ENCODE results near the gene AK8. TPM values are rescaled to one million over a fixed set of nuclear protein-coding genes. Genes with fewer than 3 reads are reported as not detected.

Gene AK8
- total RNA-seq, 6 donors from 2014 or later, result 0.44 to 8.4 (median 3.6) TPM

GRCh38 chr9:132809677-132810271 lies 68.3 kb downstream of the AK8 start:
- H3K9me3 ChIP-seq, result no peaks in the 10 kb centered on the region
- WGBS, 2 donors, result 59 to 60% methylated on average over 11 of the region's 11 CpGs
- TF ChIP-seq CTCF (IDR thresholded peaks at IDR 0.05), result no peak
- TF ChIP-seq POLR2A (IDR thresholded peaks at IDR 0.05), result no peak
- no peak for TF ChIP-seq EP300 (IDR thresholded peaks at IDR 0.05)
- no peak for TF ChIP-seq POLR2AphosphoS5 (IDR thresholded peaks at IDR 0.05)
- no peak overlapping the region for H3K27ac ChIP-seq
- no peaks in the 10 kb centered on the region for H3K36me3 ChIP-seq
- H3K4me3 ChIP-seq, result no peak overlapping the region
- DNase-seq (no peak), ATAC-seq (ENCODE audit: low FRiP score in 2 of 2) (no peak)
- no peaks in the 10 kb centered on the region for H3K4me1 ChIP-seq
- no peaks in the 10 kb centered on the region for H3K27me3 ChIP-seq

GRCh38 chr9:132808645-132809044 lies 69.4 kb downstream of the AK8 start:
- Histone ChIP-seq H3K9me3 (no peaks in the 10 kb centered on the region), H3K4me1 (no peaks in the 10 kb centered on the region), H3K4me3 (no peak overlapping the region), H3K27ac (no peak overlapping the region), H3K36me3 (no peaks in the 10 kb centered on the region), H3K27me3 (no peaks in the 10 kb centered on the region)
- TF ChIP-seq EP300 (IDR thresholded peaks at IDR 0.05), result no peak
- no peak for TF ChIP-seq POLR2AphosphoS5 (IDR thresholded peaks at IDR 0.05)
- no peak for TF ChIP-seq POLR2A (IDR thresholded peaks at IDR 0.05)
- no peak for TF ChIP-seq CTCF (IDR thresholded peaks at IDR 0.05)
- WGBS, 2 donors, result 79 to 81% methylated on average over 6 of the region's 6 CpGs
- ATAC-seq (ENCODE audit: low FRiP score in 2 of 2) (no peak), DNase-seq (no peak)

- Histone ChIP-seq H3K4me3 (no peak overlapping the region), H3K4me1 (no peaks in the 10 kb centered on the region), H3K36me3 (no peaks in the 10 kb centered on the region), H3K27me3 (no peaks in the 10 kb centered on the region), H3K27ac (no peak overlapping the region), H3K9me3 (no peaks in the 10 kb centered on the region)
- WGBS, 2 donors, result 60 to 69% methylated on average over 11 to 13 of the region's 13 CpGs
- no peak for TF ChIP-seq EP300 (IDR thresholded peaks at IDR 0.05)
- no peak for TF ChIP-seq POLR2A (IDR thresholded peaks at IDR 0.05)
- TF ChIP-seq CTCF (IDR thresholded peaks at IDR 0.05), result no peak
- no peak for TF ChIP-seq POLR2AphosphoS5 (IDR thresholded peaks at IDR 0.05)
- ATAC-seq (ENCODE audit: low FRiP score in 2 of 2) (no peak), DNase-seq (no peak)
These were observed 71.2 kb downstream of the AK8 start for GRCh38 chr9:132806723-132807421.

GRCh38 chr9:132806306-132806705 lies 71.8 kb downstream of the AK8 start:
- no peaks in the 10 kb centered on the region for H3K27me3 ChIP-seq
- no peak overlapping the region for H3K4me3 ChIP-seq
- ATAC-seq (ENCODE audit: low FRiP score in 2 of 2), result no peak
- no peaks in the 10 kb centered on the region for H3K4me1 ChIP-seq
- H3K9me3 ChIP-seq, result no peaks in the 10 kb centered on the region
- H3K36me3 ChIP-seq, result no peaks in the 10 kb centered on the region
- no peak overlapping the region for H3K27ac ChIP-seq
- TF ChIP-seq EP300 (IDR thresholded peaks at IDR 0.05) (no peak), POLR2AphosphoS5 (IDR thresholded peaks at IDR 0.05) (no peak), POLR2A (IDR thresholded peaks at IDR 0.05) (no peak), CTCF (IDR thresholded peaks at IDR 0.05) (no peak)
- 49 to 55% methylated on average over 9 of the region's 9 CpGs for WGBS, 2 donors
- no peak for DNase-seq
